Glutamatergic neuron (in vitro differentiated cells): ENCODE results near the gene PHF24. TPM values are rescaled to one million over a fixed set of nuclear protein-coding genes. Genes with fewer than 3 reads are reported as not detected.

Experiments
- DNase-seq: peaks from one replicate; pipeline ENCODE4 v3.0.0; 2022
- H3K27ac Mint-ChIP-seq: one replicate; pipeline ENCODE4 v1.8.0; 2020; ENCODE audit warnings: mild to moderate bottlenecking, mixed read lengths, inconsistent platforms; ENCODE audit not compliant: unreplicated experiment
- H3K27me3 Mint-ChIP-seq: one replicate; pipeline ENCODE4 v1.8.0; 2020; ENCODE audit warnings: mild to moderate bottlenecking, moderate library complexity, mixed read lengths, inconsistent platforms; ENCODE audit not compliant: unreplicated experiment
- H3K36me3 Mint-ChIP-seq: one replicate; pipeline ENCODE4 v1.8.0; 2020; ENCODE audit warnings: mild to moderate bottlenecking, mixed read lengths, inconsistent platforms; ENCODE audit not compliant: unreplicated experiment
- H3K4me1 Mint-ChIP-seq: one replicate; pipeline ENCODE4 v1.8.0; 2020; ENCODE audit warnings: mild to moderate bottlenecking, low read depth, mixed read lengths, inconsistent platforms; ENCODE audit not compliant: unreplicated experiment
- H3K4me3 Mint-ChIP-seq: one replicate; pipeline ENCODE4 v1.8.0; 2020; ENCODE audit warnings: mild to moderate bottlenecking, mixed read lengths, inconsistent platforms; ENCODE audit not compliant: unreplicated experiment
- H3K9me3 Mint-ChIP-seq: one replicate; pipeline ENCODE4 v1.8.0; 2020; ENCODE audit warnings: mild to moderate bottlenecking, moderate library complexity, mixed read lengths, inconsistent platforms; ENCODE audit not compliant: unreplicated experiment
- CTCF ChIP-seq: fragments of 200-600 bp; sonication (generic); IDR thresholded peaks from one replicate; pipeline ENCODE4 v1.5.0; 2021; ENCODE audit not compliant: partially characterized antibody, unreplicated experiment
- total RNA-seq: library from RNA; stranded (reverse); fragmentation: NEBNext Ultra II Directional; extraction: Animal tissue kit (Norgen Biotek cat#: 25700); gene quantifications from one replicate; pipeline ENCODE4 v1.2.1, GENCODE V29; 2021; ENCODE audit not compliant: unreplicated experiment

PHF24 gene
- total RNA-seq, 1 donor from 2014 or later, result 3.1 TPM

DNA sequence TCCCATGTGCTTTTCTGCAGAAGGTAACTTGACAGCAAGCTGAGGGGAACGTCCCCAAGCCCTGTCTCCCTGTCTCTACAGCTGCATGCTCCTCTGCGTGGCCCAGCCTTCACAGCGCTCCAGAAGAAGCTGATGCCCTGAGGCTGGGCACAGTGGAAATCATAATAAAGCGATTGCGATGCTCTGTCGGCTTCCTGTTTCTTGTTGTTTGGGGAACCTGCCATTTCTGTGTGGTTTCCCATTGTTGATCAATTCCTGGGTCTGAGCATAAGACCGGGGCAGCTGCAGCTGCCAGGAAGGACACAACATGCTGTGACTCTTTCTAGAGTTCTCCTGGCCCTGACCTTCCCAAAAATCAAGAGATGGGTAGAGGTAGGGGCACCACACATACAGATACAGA lies 24.3 kb downstream of the PHF24 start:
- Mint-ChIP-seq H3K4me3 (no peak overlapping the region), H3K36me3 (no peaks in the 10 kb centered on the region), H3K9me3 (peaks cover 8% of the 10 kb centered on the region), H3K27ac (no peak overlapping the region), H3K27me3 (peaks cover 8% of the 10 kb centered on the region), H3K4me1 (peaks cover 26% of the 10 kb centered on the region)
- no peak for TF ChIP-seq CTCF
- DNase-seq, result no peak

GRCh38 chr9:34983209-34983608 lies 25.1 kb downstream of the PHF24 start:
- no peak for DNase-seq
- Mint-ChIP-seq H3K27me3 (peaks cover 2% of the 10 kb centered on the region), H3K4me3 (no peak overlapping the region), H3K27ac (no peak overlapping the region), H3K4me1 (peaks cover 28% of the 10 kb centered on the region), H3K9me3 (peaks cover 8% of the 10 kb centered on the region), H3K36me3 (no peaks in the 10 kb centered on the region)
- no peak for TF ChIP-seq CTCF

DNA sequence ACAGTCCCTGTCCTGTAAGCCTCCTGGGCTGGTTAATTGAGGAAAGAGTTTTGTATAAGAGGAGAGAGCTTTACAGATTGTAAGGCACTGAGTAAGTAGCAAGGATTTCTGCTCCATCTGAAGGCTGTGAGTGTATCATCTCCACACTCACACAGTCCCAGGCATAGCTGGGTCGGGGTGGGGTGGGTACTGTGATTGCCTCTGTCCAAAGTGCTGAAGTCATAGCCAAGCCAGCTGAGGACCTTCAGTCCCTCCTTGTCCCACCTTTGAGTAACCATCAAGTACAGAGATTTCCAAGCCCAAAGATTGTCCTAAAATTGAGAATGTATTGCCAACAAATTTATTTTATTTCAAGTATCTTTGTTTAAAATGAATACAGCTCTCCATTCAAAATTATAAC lies 26.0 kb downstream of the PHF24 start:
- DNase-seq, result no peak
- peaks cover 12% of the 10 kb centered on the region for H3K9me3 Mint-ChIP-seq
- no peaks in the 10 kb centered on the region for H3K36me3 Mint-ChIP-seq
- H3K27me3 Mint-ChIP-seq, result no peaks in the 10 kb centered on the region
- no peak overlapping the region for H3K27ac Mint-ChIP-seq
- no peak overlapping the region for H3K4me3 Mint-ChIP-seq
- H3K4me1 Mint-ChIP-seq, result peaks cover 31% of the 10 kb centered on the region
- no peak for TF ChIP-seq CTCF

GRCh38 chr9:34985311-34985899 lies 27.3 kb downstream of the PHF24 start:
- TF ChIP-seq CTCF, result peak; percentile 96
- Mint-ChIP-seq H3K27me3 (peaks cover 6% of the 10 kb centered on the region), H3K36me3 (no peaks in the 10 kb centered on the region), H3K4me3 (peak overlapping the region; percentile 75), H3K4me1 (peaks cover 31% of the 10 kb centered on the region), H3K27ac (peak overlapping the region; percentile 56), H3K9me3 (peaks cover 18% of the 10 kb centered on the region)
- DNase-seq, result peak; percentile 81

- Mint-ChIP-seq H3K36me3 (peaks cover 7% of the 10 kb centered on the region), H3K4me3 (peak overlapping the region; percentile 68), H3K9me3 (peaks cover 24% of the 10 kb centered on the region), H3K27ac (peak overlapping the region; percentile 60), H3K4me1 (peaks cover 37% of the 10 kb centered on the region), H3K27me3 (peaks cover 14% of the 10 kb centered on the region)
- TF ChIP-seq CTCF, result no peak
- DNase-seq, result peak; percentile 59
Measured at GRCh38 chr9:34986540-34987047, 28.5 kb downstream of the PHF24 start.
